Brain microvascular endothelial cell (primary cell): ENCODE results near the gene DOCK1.

Source experiments
- DNase-seq: peaks from one replicate; pipeline ENCODE4 v3.0.0-alpha.2; 2020
- H3K27ac ChIP-seq: fragments of 250-450 bp; sonication (Bioruptor Pico); 2 replicates; pipeline ENCODE4 v1.5.1; 2020; ENCODE audit warnings: mild to moderate bottlenecking, moderate library complexity
- H3K27me3 ChIP-seq: fragments of 250-450 bp; sonication (Bioruptor Pico); replicated peaks from 2 replicates; pipeline ENCODE4 v1.5.1; 2020; ENCODE audit warnings: mild to moderate bottlenecking
- H3K36me3 ChIP-seq: fragments of 250-450 bp; sonication (Bioruptor Pico); replicated peaks from 2 replicates; pipeline ENCODE4 v1.5.1; 2020; ENCODE audit warnings: mild to moderate bottlenecking
- H3K4me3 ChIP-seq: 2 replicates; pipeline ENCODE4 v1.5.1; 2011; ENCODE audit warnings: low read depth, mild to moderate bottlenecking, control low read depth, low read length, moderate library complexity
- CTCF ChIP-seq: IDR thresholded peaks from 2 replicates; pipeline ENCODE4 v1.5.1; 2011; ENCODE audit warnings: low read depth, mild to moderate bottlenecking, moderate library complexity, low read length, control low read depth, inconsistent platforms; ENCODE audit errors: missing control alignments
- in situ Hi-C: cut with HindIII; loops from 2 replicates; pipeline ENCODE4 v1.10.0; 2017; ENCODE audit warnings: low sequenced_read_pairs, low pct_ligation_motif_present

DOCK1 gene

GRCh38 chr10:127347202-127347959 lies 442.2 kb downstream of the DOCK1 start:
- in situ Hi-C loops, result no loop called here
- Histone ChIP-seq H3K27me3 (no peaks in the 10 kb centered on the region), H3K36me3 (peaks cover 9% of the 10 kb centered on the region), H3K27ac (no peak overlapping the region), H3K4me3 (no peak overlapping the region)
- no peak for DNase-seq
- no peak for TF ChIP-seq CTCF

- H3K27ac ChIP-seq, result no peak overlapping the region
- H3K4me3 ChIP-seq, result no peak overlapping the region
- in situ Hi-C loops, result no loop called here
- H3K36me3 ChIP-seq, result peaks cover 6% of the 10 kb centered on the region
- no peak for TF ChIP-seq CTCF
- no peaks in the 10 kb centered on the region for H3K27me3 ChIP-seq
- no peak for DNase-seq
Measured at GRCh38 chr10:127349737-127350136, 444.5 kb downstream of the DOCK1 start.

GRCh38 chr10:127351542-127351941 lies 446.3 kb downstream of the DOCK1 start:
- no peak for TF ChIP-seq CTCF
- Histone ChIP-seq H3K36me3 (no peaks in the 10 kb centered on the region), H3K27me3 (no peaks in the 10 kb centered on the region), H3K27ac (no peak overlapping the region), H3K4me3 (no peak overlapping the region)
- DNase-seq, result no peak
- in situ Hi-C loops, result no loop called here

GRCh38 chr10:127353544-127353943 lies 448.3 kb downstream of the DOCK1 start:
- DNase-seq, result no peak
- Histone ChIP-seq H3K4me3 (no peak overlapping the region), H3K27me3 (no peaks in the 10 kb centered on the region), H3K27ac (no peak overlapping the region), H3K36me3 (no peaks in the 10 kb centered on the region)
- no peak for TF ChIP-seq CTCF
- in situ Hi-C loops, result no loop called here

GRCh38 chr10:127354255-127354654 lies 449.0 kb downstream of the DOCK1 start:
- H3K27me3 ChIP-seq, result no peaks in the 10 kb centered on the region
- no peak for TF ChIP-seq CTCF
- no peak for DNase-seq
- in situ Hi-C loops, result no loop called here
- no peaks in the 10 kb centered on the region for H3K36me3 ChIP-seq
- no peak overlapping the region for H3K4me3 ChIP-seq
- no peak overlapping the region for H3K27ac ChIP-seq

- H3K36me3 ChIP-seq, result no peaks in the 10 kb centered on the region
- no peak for DNase-seq
- TF ChIP-seq CTCF, result peak; percentile 66
- no peak overlapping the region for H3K27ac ChIP-seq
- H3K27me3 ChIP-seq, result no peaks in the 10 kb centered on the region
- no peak overlapping the region for H3K4me3 ChIP-seq
- in situ Hi-C loops, result no loop called here
Measured at GRCh38 chr10:127354992-127355391, 449.8 kb downstream of the DOCK1 start.
